HG02981 (cell line): Measurements from ENCODE around the gene BSG.
"Not testable (repeated sequence)": the region's sequence is repeated elsewhere in the genome, so short reads cannot be mapped to it uniquely, and the experiment has no call there.

Experiments used
- ATAC-seq: cut with Tn5 transposase; IDR thresholded peaks from one replicate; pipeline ENCODE4 v1.9.1; 2021; ENCODE audit warnings: mild to moderate bottlenecking, moderate library complexity; ENCODE audit not compliant: unreplicated experiment

Gene BSG

GRCh38 chr19:617551-618246 lies 45.3 kb downstream of the BSG start:
- no peak for ATAC-seq

- ATAC-seq: no peak
Measured at GRCh38 chr19:618247-618619, 45.8 kb downstream of the BSG start.

GRCh38 chr19:618674-619285 lies 46.4 kb downstream of the BSG start:
- ATAC-seq: no peak

- no peak for ATAC-seq
Measured at GRCh38 chr19:619286-620002, 47.0 kb downstream of the BSG start.

- ATAC-seq: no peak
Measured at GRCh38 chr19:620166-620862, 47.9 kb downstream of the BSG start.

GRCh38 chr19:621191-621590 lies 48.8 kb downstream of the BSG start:
- ATAC-seq: not testable (repeated sequence)

- ATAC-seq: no peak
Measured at GRCh38 chr19:621819-622218, 49.4 kb downstream of the BSG start.

GRCh38 chr19:622666-623065 lies 50.3 kb downstream of the BSG start:
- ATAC-seq: no peak

- ATAC-seq: no peak
Measured at GRCh38 chr19:623175-623916, 51.0 kb downstream of the BSG start.

- no peak for ATAC-seq
Measured at GRCh38 chr19:623974-624373, 51.6 kb downstream of the BSG start.

- ATAC-seq: no peak
Measured at GRCh38 chr19:624433-625109, 52.2 kb downstream of the BSG start.

- ATAC-seq: no peak
Measured at GRCh38 chr19:625257-625656, 52.9 kb downstream of the BSG start.

- not testable (repeated sequence) for ATAC-seq
Measured at GRCh38 chr19:626566-626965, 54.2 kb downstream of the BSG start.

GRCh38 chr19:628168-628567 lies 55.8 kb downstream of the BSG start:
- no peak for ATAC-seq

GRCh38 chr19:629515-629914 lies 57.1 kb downstream of the BSG start:
- not testable (repeated sequence) for ATAC-seq

- no peak for ATAC-seq
Measured at GRCh38 chr19:629961-630714, 57.7 kb downstream of the BSG start.

GRCh38 chr19:632579-633067 lies 60.2 kb downstream of the BSG start:
- peak; percentile 26 for ATAC-seq
